Sigmoid colon (tissue), 3 donors: ENCODE results near the gene PTCH1.

Experiments
- CTCF ChIP-seq, 4 experiments: fragments of 450-650 bp in 3 of 4; fragments of 200-600 bp in 1 of 4; IDR thresholded peaks; one replicate each; pipeline ENCODE4 v1.5.1; 2016 to 2019; ENCODE audit warnings: antibody characterized with exemption in 4 of 4, mild to moderate bottlenecking in 3 of 4, moderate library complexity in 2 of 4
- POLR2A ChIP-seq, 2 donors: fragments of 450-650 bp; IDR thresholded peaks; one replicate each; pipeline ENCODE4 v1.6.1; 2016; ENCODE audit warnings: antibody characterized with exemption in 2 of 2, mild to moderate bottlenecking in 2 of 2, moderate library complexity in 2 of 2

- no peak for TF ChIP-seq CTCF (IDR thresholded peaks at IDR 0.05)
- TF ChIP-seq POLR2A (IDR thresholded peaks at IDR 0.05) = no peak
Observed at GRCh38 chr9:95446259-95446658, 70.5 kb downstream of the PTCH1 start.
